ENCODE results near the gene CEP95. TPM values are rescaled to one million over a fixed set of nuclear protein-coding genes. Genes with fewer than 3 reads are reported as not detected.
"Not testable (repeated sequence)": the region's sequence is repeated elsewhere in the genome, so short reads cannot be mapped to it uniquely, and the experiment has no call there.

Gene CEP95
- total RNA-seq, 1 donor from 2014 or later, result 16.2 TPM

DNA sequence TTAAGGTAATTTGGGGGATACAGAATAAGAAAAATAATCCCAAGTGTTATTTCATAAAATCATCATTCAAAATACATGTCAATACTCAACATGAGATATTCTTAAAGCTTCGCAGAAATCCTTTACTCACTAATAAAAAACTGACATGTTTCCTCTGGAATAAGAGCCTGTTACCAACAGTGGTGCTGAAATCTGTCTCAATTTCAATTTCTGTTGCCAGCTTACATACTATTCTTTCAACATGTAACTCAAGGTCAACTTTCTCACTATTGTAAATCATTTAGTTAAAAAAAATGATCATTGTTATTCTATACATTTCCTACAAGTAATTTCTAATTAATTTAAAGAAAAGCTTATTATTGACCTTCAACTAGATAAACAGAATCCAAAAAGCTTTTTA lies 67.9 kb downstream of the CEP95 start:
- no peak for ATAC-seq

DNA sequence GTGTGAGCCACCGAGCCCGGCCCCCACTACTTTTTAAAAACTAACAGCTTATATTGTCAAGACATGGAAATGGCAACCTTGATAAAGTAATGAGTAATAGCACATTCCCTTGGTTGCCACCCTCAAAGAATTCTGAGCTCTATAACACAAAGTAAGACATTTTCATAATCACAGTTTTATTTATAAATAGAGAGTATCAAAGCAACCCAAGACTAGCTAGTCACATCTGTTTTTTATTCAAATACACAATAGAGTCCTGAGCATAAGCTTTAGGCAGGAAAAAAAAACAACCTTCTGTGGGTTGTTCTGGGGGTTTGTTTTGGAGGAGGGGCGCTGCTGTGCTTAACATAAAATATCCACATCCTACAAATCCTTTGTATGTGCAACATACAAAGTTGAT lies 68.7 kb downstream of the CEP95 start:
- no peak for ATAC-seq

DNA sequence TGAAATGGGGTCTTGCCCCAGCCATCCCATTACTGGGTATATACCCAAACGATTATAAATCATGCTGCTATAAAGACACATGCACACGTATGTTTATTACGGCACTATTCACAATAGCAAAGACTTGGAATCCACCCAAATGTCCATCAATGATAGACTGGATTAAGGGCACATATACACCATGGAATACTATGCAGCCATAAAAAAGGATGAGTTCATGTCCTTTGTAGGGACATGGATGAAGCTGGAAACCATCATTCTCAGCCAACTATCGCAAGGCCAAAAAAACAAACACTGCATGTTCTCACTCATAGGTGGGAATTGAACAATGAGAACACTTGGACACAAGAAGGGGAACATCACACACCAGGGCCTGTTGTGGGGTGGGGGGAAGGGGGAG lies 70.2 kb downstream of the CEP95 start:
- ATAC-seq, result not testable (repeated sequence)

DNA sequence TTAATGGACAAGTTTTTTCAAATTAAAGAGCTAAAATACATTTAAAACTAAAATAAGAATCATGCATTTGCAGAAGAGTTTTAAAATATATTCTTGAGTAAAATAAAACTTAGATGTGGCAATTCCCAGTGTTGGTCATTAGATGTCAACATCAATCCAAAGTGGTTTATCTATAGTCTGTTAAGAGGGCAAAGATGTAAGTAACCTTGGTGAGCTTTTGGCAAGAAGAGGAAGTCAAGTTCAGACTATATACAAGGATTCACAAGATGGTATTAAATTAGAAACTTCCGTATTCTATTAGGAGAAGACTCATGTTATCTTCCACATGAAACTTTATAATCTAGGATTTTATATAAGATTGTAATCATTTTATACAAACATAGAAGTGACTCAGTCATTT lies 73.1 kb downstream of the CEP95 start:
- no peak for ATAC-seq

DNA sequence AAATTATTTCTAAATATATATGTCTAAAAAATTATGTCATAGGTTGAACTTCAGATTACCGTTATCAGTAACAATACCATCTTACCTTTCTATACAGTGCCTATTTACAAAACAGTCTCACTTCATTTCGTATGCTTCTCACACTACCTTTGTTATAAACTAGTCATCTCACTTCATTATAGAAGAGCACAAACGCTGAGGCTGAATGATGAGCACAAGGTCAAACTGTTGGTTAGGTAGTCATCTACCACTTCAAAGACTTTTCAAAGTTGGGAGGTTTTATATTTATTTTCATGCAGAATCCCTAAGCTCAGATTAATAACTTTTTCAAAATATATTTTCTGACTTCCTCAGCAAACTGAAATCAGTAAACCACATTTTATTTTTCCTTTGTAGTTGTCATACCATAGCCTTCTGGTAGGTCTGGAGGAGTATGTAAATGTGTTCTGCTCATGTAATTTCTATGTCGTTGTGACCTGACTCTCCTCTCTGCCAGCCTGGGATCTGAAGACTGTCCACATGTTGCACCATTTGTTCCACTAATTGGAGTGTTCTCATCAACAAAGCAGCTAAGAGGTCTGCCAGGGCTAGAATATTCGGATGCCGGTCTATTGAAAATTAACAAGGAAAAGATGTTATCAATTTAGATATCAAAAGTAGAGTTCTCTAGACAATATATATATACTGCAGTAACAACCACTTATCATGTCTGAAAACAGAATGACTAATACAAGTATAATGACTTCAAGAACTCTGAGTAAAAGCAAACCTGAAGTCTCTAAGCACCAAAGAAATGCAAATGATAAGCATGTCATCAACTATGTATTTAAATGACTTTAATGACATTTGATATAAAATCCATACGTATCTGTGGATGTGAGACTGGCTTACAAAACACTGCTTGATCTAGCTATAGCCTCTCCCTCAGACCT lies 73.9 kb downstream of the CEP95 start:
- no peak for ATAC-seq

DNA sequence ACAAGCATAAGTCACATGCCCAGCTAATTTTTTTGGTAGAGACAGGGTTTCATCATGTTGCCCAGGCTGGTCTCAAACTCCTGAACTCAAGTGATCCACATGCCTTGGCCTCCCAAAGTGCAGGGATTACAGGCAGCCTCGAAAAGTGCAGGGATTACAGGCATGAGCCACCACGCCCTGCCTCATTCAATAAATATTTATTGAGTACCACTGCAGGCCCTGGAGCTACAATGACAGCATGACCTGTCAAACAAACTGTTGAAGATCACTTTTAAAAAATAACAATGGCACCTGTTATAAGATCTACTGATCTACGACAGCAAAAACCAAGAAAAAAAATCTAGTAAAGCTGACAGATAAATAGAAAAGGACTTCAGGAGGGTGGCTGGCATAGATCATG lies 76.3 kb downstream of the CEP95 start:
- ATAC-seq, result no peak

DNA sequence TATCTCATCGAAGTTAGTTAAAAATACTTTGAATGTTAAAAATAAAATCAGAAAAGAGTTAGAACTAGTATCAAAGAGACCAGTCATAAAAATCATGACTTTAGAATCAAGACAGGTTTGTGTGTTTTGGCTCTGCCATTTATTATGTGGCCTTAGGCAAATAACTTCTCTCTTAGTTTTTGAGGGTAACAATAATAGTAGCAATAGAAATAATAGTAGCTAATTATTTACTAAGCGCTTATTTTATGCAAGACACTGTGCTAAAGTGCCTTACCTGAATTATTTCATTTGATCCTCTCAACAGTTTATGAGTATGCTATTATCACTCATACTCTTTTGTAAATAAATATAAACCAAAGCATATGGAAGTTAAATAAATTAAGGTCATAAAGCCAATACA lies 78.4 kb downstream of the CEP95 start:
- ATAC-seq, result no peak

Other genes starting within 250 kb of the CEP95 start
- gene TEX2, start 243.7 kb upstream of the CEP95 start, total RNA-seq, result 20.2 TPM
- 32.3 TPM for gene PECAM1, start 116.1 kb upstream of the CEP95 start, total RNA-seq
- 3.5 TPM for gene MILR1, start 57.9 kb upstream of the CEP95 start, total RNA-seq
- 4.7 TPM for gene POLG2, start 9.9 kb upstream of the CEP95 start, total RNA-seq
- gene DDX5, start 688 bp upstream of the CEP95 start, total RNA-seq, result 351 TPM
- gene SMURF2, start 155.3 kb downstream of the CEP95 start, total RNA-seq, result 7.5 TPM